Measurements from ENCODE around the gene NOG. TPM values are rescaled to one million over a fixed set of nuclear protein-coding genes. Genes with fewer than 3 reads are reported as not detected.

NOG gene
- total RNA-seq: 10 to 100 TPM; 23.5 to 25.8 TPM

GRCh38 chr17:56593646-56594319, at the start of gene NOG:
Gene NOG, plus strand, starts transcription at chr17:56593699. Its CDS starts 525 bp downstream, at chr17:56594224.
- TF ChIP-seq CTCF (IDR thresholded peaks at IDR 0.05): no peak
- H3K27me3 Mint-ChIP-seq: peaks cover 21% of the 10 kb centered on the region
- no peaks in the 10 kb centered on the region for H3K36me3 Mint-ChIP-seq (ENCODE audit: low read depth)
- intact Hi-C loops (cut with micrococcal nuclease): loop anchor here (1.0 to 2.0 kb wide), 3 partner anchors 61 to 187 kb away; no protein-coding TSS in a partner anchor
- ATAC-seq: peak; percentile 21
- ChIA-PET CTCF (interaction anchor here (0.7 to 8.1 kb wide), 22 partner anchors 9 to 859 kb away, joined by 3 to 106 read pairs (median 4); no protein-coding TSS in a partner anchor), POLR2A (interaction anchor here (0.8 to 2.3 kb wide), 5 partner anchors 9 to 241 kb away, joined by 3 to 9 read pairs (median 3); no protein-coding TSS in a partner anchor)
- peaks cover 25% of the 10 kb centered on the region for H3K4me1 Mint-ChIP-seq (ENCODE audit: low read depth)
- peak; percentile 55 for DNase-seq
- H3K9me3 Mint-ChIP-seq: no peaks in the 10 kb centered on the region
- peak within 1 kb of the TSS; percentile 82 for H3K4me3 Mint-ChIP-seq
- peak within 1 kb of the TSS; percentile 25 for H3K27ac Mint-ChIP-seq

GRCh38 chr17:56545106-56545505, 48.4 kb upstream of the NOG start:
- no peaks in the 10 kb centered on the region for H3K36me3 Mint-ChIP-seq (ENCODE audit: low read depth)
- CTCF ChIA-PET: interaction anchor here (1.0 to 1.2 kb wide), 2 partner anchors 11 to 171 kb away, joined by 3 read pairs; no protein-coding TSS in a partner anchor
- H3K4me1 Mint-ChIP-seq (ENCODE audit: low read depth): no peaks in the 10 kb centered on the region
- TF ChIP-seq CTCF (IDR thresholded peaks at IDR 0.05): no peak
- no peak overlapping the region for H3K27ac Mint-ChIP-seq
- DNase-seq (no peak), ATAC-seq (no peak)
- H3K9me3 Mint-ChIP-seq: no peaks in the 10 kb centered on the region
- peaks cover 6% of the 10 kb centered on the region for H3K27me3 Mint-ChIP-seq
- POLR2A ChIA-PET: no interaction called here
- H3K4me3 Mint-ChIP-seq: no peak overlapping the region
- intact Hi-C loops (cut with micrococcal nuclease): no loop called here

GRCh38 chr17:56545930-56546329, 47.6 kb upstream of the NOG start:
- H3K4me3 Mint-ChIP-seq: no peak overlapping the region
- DNase-seq (no peak), ATAC-seq (no peak)
- ChIA-PET CTCF (no interaction called here), POLR2A (no interaction called here)
- intact Hi-C loops (cut with micrococcal nuclease): no loop called here
- peaks cover 6% of the 10 kb centered on the region for H3K27me3 Mint-ChIP-seq
- TF ChIP-seq CTCF (IDR thresholded peaks at IDR 0.05): no peak
- H3K9me3 Mint-ChIP-seq: no peaks in the 10 kb centered on the region
- H3K4me1 Mint-ChIP-seq (ENCODE audit: low read depth): no peaks in the 10 kb centered on the region
- no peaks in the 10 kb centered on the region for H3K36me3 Mint-ChIP-seq (ENCODE audit: low read depth)
- no peak overlapping the region for H3K27ac Mint-ChIP-seq

GRCh38 chr17:56548661-56549060, 44.8 kb upstream of the NOG start:
- Mint-ChIP-seq H3K36me3 (ENCODE audit: low read depth) (no peaks in the 10 kb centered on the region), H3K9me3 (peaks cover 5% of the 10 kb centered on the region), H3K27ac (no peak overlapping the region), H3K4me1 (ENCODE audit: low read depth) (no peaks in the 10 kb centered on the region), H3K27me3 (peaks cover 11% of the 10 kb centered on the region), H3K4me3 (no peak overlapping the region)
- no peak for ATAC-seq
- TF ChIP-seq CTCF (IDR thresholded peaks at IDR 0.05): no peak
- POLR2A ChIA-PET: no interaction called here
- CTCF ChIA-PET: interaction anchor here (0.9 kb wide), 1 partner anchor 167 kb away, joined by 3 read pairs; no protein-coding TSS in a partner anchor
- DNase-seq: no peak
- intact Hi-C loops (cut with micrococcal nuclease): no loop called here

- POLR2A ChIA-PET: no interaction called here
- TF ChIP-seq CTCF (IDR thresholded peaks at IDR 0.05): no peak
- H3K4me3 Mint-ChIP-seq: no peak overlapping the region
- intact Hi-C loops (cut with micrococcal nuclease): no loop called here
- CTCF ChIA-PET: no interaction called here
- no peak overlapping the region for H3K27ac Mint-ChIP-seq
- DNase-seq (no peak), ATAC-seq (no peak)
- no peaks in the 10 kb centered on the region for H3K36me3 Mint-ChIP-seq (ENCODE audit: low read depth)
- no peaks in the 10 kb centered on the region for H3K4me1 Mint-ChIP-seq (ENCODE audit: low read depth)
- H3K27me3 Mint-ChIP-seq: peaks cover 11% of the 10 kb centered on the region
- peaks cover 5% of the 10 kb centered on the region for H3K9me3 Mint-ChIP-seq
Observed at GRCh38 chr17:56549501-56549900, 44.0 kb upstream of the NOG start.

All from activated CD8-positive, alpha-beta T cell treated with anti-CD3 and anti-CD28 coated beads for 36 hours (primary cell).